Hematopoietic multipotent progenitor cell treated with erythropoietin and hydrocortisone succinate and interleukin-3 and kit ligand, for 17 days (in vitro differentiated cells): Measurements from ENCODE around the gene ABLIM3.
"Not testable (repeated sequence)": the region's sequence is repeated elsewhere in the genome, so short reads cannot be mapped to it uniquely, and the experiment has no call there.

ENCODE experiments used
- DNase-seq: peaks from one replicate; pipeline ENCODE4 v3.0.0-alpha.2; 2015; ENCODE audit warnings: low spot score

ABLIM3 gene

GRCh38 chr5:149257889-149258705, 116.8 kb downstream of the ABLIM3 start:
- no peak for DNase-seq

GRCh38 chr5:149260761-149261160, 119.5 kb downstream of the ABLIM3 start:
- no peak for DNase-seq

GRCh38 chr5:149261246-149261645, 120.0 kb downstream of the ABLIM3 start:
- DNase-seq: no peak

- DNase-seq: no peak
Measured at GRCh38 chr5:149262315-149262714, 121.0 kb downstream of the ABLIM3 start.

GRCh38 chr5:149264439-149265067, 123.3 kb downstream of the ABLIM3 start:
- DNase-seq: no peak

- DNase-seq: no peak
Measured at GRCh38 chr5:149265068-149265465, 123.8 kb downstream of the ABLIM3 start.

- no peak for DNase-seq
Measured at GRCh38 chr5:149265597-149265996, 124.3 kb downstream of the ABLIM3 start.

- DNase-seq: no peak
Measured at GRCh38 chr5:149267241-149267973, 126.1 kb downstream of the ABLIM3 start.

GRCh38 chr5:149268928-149269557, 127.8 kb downstream of the ABLIM3 start:
- DNase-seq: peak; percentile 61

- DNase-seq: no peak
Measured at GRCh38 chr5:149271195-149271715, 130.0 kb downstream of the ABLIM3 start.

- DNase-seq: no peak
Measured at GRCh38 chr5:149271716-149272563, 130.6 kb downstream of the ABLIM3 start, which contains the start of gene AFAP1L1. AFAP1L1 (plus strand) TSS chr5:149271859; CDS start chr5:149271969, 110 bp downstream.

- not testable (repeated sequence) for DNase-seq
Measured at GRCh38 chr5:149272781-149273180, 131.5 kb downstream of the ABLIM3 start.

GRCh38 chr5:149273237-149273636, 131.9 kb downstream of the ABLIM3 start:
- no peak for DNase-seq

- no peak for DNase-seq
Measured at GRCh38 chr5:149273950-149274349, 132.7 kb downstream of the ABLIM3 start.

GRCh38 chr5:149274939-149275338, 133.6 kb downstream of the ABLIM3 start:
- no peak for DNase-seq

- no peak for DNase-seq
Measured at GRCh38 chr5:149277801-149278200, 136.5 kb downstream of the ABLIM3 start.

GRCh38 chr5:149278451-149279210, 137.3 kb downstream of the ABLIM3 start:
- DNase-seq: no peak

GRCh38 chr5:149279661-149280060, 138.4 kb downstream of the ABLIM3 start:
- DNase-seq: no peak

GRCh38 chr5:149280124-149280523, 138.8 kb downstream of the ABLIM3 start:
- no peak for DNase-seq

GRCh38 chr5:149280802-149281201, 139.5 kb downstream of the ABLIM3 start:
- no peak for DNase-seq
